Mucosa of descending colon (tissue), 3 donors: ENCODE results near the gene IL22RA1. TPM values are rescaled to one million over a fixed set of nuclear protein-coding genes. Genes with fewer than 3 reads are reported as not detected.

Experiments used
- ATAC-seq: fragments of 200-7000 bp; cut with Tn5 transposase; one replicate; pipeline ENCODE4 v1.9.1; 2020; ENCODE audit warnings: mild to moderate bottlenecking, moderate library complexity
- DNase-seq, 3 donors: peaks; one replicate each; pipeline ENCODE4 v3.0.0-alpha.2; 2020
- H3K36me3 ChIP-seq: fragments of 200-600 bp; one replicate; pipeline ENCODE4 v1.8.0; 2021; ENCODE audit warnings: low read depth, mild to moderate bottlenecking
- H3K4me1 ChIP-seq: fragments of 200-600 bp; one replicate; pipeline ENCODE4 v1.8.0; 2021; ENCODE audit warnings: low read depth, mild to moderate bottlenecking
- H3K4me3 ChIP-seq: fragments of 200-600 bp; one replicate; pipeline ENCODE4 v1.8.0; 2021; ENCODE audit warnings: mild to moderate bottlenecking
- H3K9me3 ChIP-seq: fragments of 200-600 bp; one replicate; pipeline ENCODE4 v1.8.0; 2021; ENCODE audit warnings: mild to moderate bottlenecking
- CTCF ChIP-seq: fragments of 200-600 bp; IDR thresholded peaks from one replicate; pipeline ENCODE4 v1.8.0; 2022; ENCODE audit warnings: antibody characterized with exemption, mild to moderate bottlenecking
- intact Hi-C, 2 donors: fragments of 100-400 bp; cut with DNase I in 1 of 2; cut with micrococcal nuclease in 1 of 2; formaldehyde crosslinking; loops; one replicate each; pipeline versions ENCODE4 v1.11.0 to v1.11.1; 2022; cut with DNase I, micrococcal nuclease
- total RNA-seq, 3 donors: library from RNA; stranded (reverse); fragmentation: NEBNext Ultra II Directional in 2 of 3; extraction: Animal tissue kit (Norgen Biotek cat#: 25700) in 2 of 3; gene quantifications; one replicate each; pipeline versions ENCODE4 v1.2.1 to v1.2.4, GENCODE V29; 2021 to 2023
- donor health status: DM: no; HTN: no; CAD: no; lungs with moderate emphysema.
- donor health status: DM: no; HTN: no; CAD: no.
- donor health status: DM: no; HTN: yes; CAD: no.

IL22RA1 gene
- total RNA-seq, 3 donors from 2014 or later = 13.8 to 43.1 (median 28.2) TPM

- TF ChIP-seq CTCF = no peak
- DNase-seq (no peak), ATAC-seq (no peak)
- intact Hi-C loops = no loop called here
- Histone ChIP-seq H3K4me3 (no peak overlapping the region), H3K9me3 (no peaks in the 10 kb centered on the region), H3K4me1 (peaks cover 11% of the 10 kb centered on the region), H3K36me3 (no peaks in the 10 kb centered on the region)
Measured at GRCh38 chr1:24141311-24141997, 1.5 kb downstream of the IL22RA1 start.

GRCh38 chr1:24140741-24141181 is 2.2 kb downstream of the IL22RA1 start:
- DNase-seq (no peak), ATAC-seq (no peak)
- Histone ChIP-seq H3K4me1 (peaks cover 11% of the 10 kb centered on the region), H3K36me3 (no peaks in the 10 kb centered on the region), H3K4me3 (no peak overlapping the region), H3K9me3 (no peaks in the 10 kb centered on the region)
- intact Hi-C loops = no loop called here
- TF ChIP-seq CTCF = no peak

- Histone ChIP-seq H3K4me3 (no peak overlapping the region), H3K9me3 (no peaks in the 10 kb centered on the region), H3K4me1 (peaks cover 11% of the 10 kb centered on the region), H3K36me3 (no peaks in the 10 kb centered on the region)
- intact Hi-C loops = no loop called here
- TF ChIP-seq CTCF = no peak
- no peak for ATAC-seq
- DNase-seq = no peak
Measured at GRCh38 chr1:24139841-24140425, 3.0 kb downstream of the IL22RA1 start.

- Histone ChIP-seq H3K4me1 (peaks cover 11% of the 10 kb centered on the region), H3K4me3 (no peak overlapping the region), H3K9me3 (no peaks in the 10 kb centered on the region), H3K36me3 (no peaks in the 10 kb centered on the region)
- intact Hi-C loops = no loop called here
- TF ChIP-seq CTCF = no peak
- DNase-seq (no peak), ATAC-seq (no peak)
Measured at GRCh38 chr1:24139222-24139489, 3.8 kb downstream of the IL22RA1 start.

- Histone ChIP-seq H3K36me3 (no peaks in the 10 kb centered on the region), H3K4me3 (no peak overlapping the region)
Measured at GRCh38 chr1:24138476-24139221, 4.3 kb downstream of the IL22RA1 start.

More at GRCh38 chr1:24138476-24139221, 4.3 kb downstream of the IL22RA1 start:
- DNase-seq = no peak
- intact Hi-C loops = no loop called here
- TF ChIP-seq CTCF = no peak
- Histone ChIP-seq H3K9me3 (no peaks in the 10 kb centered on the region), H3K4me1 (peaks cover 8% of the 10 kb centered on the region)
- no peak for ATAC-seq
